HepG2 (cell line): ENCODE results near the gene SLC25A38. TPM values are rescaled to one million over a fixed set of nuclear protein-coding genes. Genes with fewer than 3 reads are reported as not detected.

Experiments
- ATAC-seq: fragments of 200-7000 bp; cut with Tn5 transposase; 3 replicates; pipeline ENCODE4 v1.9.1; 2020; ENCODE audit warnings: mild to moderate bottlenecking, moderate library complexity
- BruUV-seq: library from RNA; stranded (reverse); fragments of 400-500 nt; replicated peaks from 2 replicates; lab custom pipeline; 2021; lab: Mats Ljungman, UMichigan
- CTCF ChIA-PET: fragments of 300-600 bp; formaldehyde crosslinking; extraction: SDS; loops from one replicate; lab custom pipeline; 2021; ENCODE audit warnings: low total read pairs, inconsistent platforms, low intra/inter-chr PET ratio; lab: Yijun Ruan, JAX
- POLR2A ChIA-PET: fragments of 350-600 bp; sonication (Branson Sonifier 250); formaldehyde crosslinking; loops from one replicate; lab custom pipeline; 2020; ENCODE audit warnings: antibody characterized with exemption, inconsistent platforms; lab: Yijun Ruan, JAX
- DNase-seq: peaks from one replicate; pipeline ENCODE4 v3.0.0-alpha.2; 2015; ENCODE audit warnings: low spot score
- FAIRE-seq: peaks from 3 replicates; lab custom pipeline; 2011; peaks lifted over from hg19 to GRCh38; lab: Jason Lieb, UNC
- H2AFZ ChIP-seq: one replicate; pipeline ENCODE4 v1.6.1; 2011; ENCODE audit warnings: low read length, inconsistent platforms
- H3K27ac ChIP-seq: fragments of 300-600 bp; 3 replicates; pipeline ENCODE4 v1.8.0; 2011; ENCODE audit warnings: mixed run types, mild to moderate bottlenecking, mixed read lengths, low read length, inconsistent platforms; ENCODE audit not compliant: insufficient read depth; ENCODE audit errors: extremely low read length
- H3K27me3 ChIP-seq, 2 experiments: fragments of 200-600 bp in 1 of 2; 2 replicates in 1 of 2; 3 replicates in 1 of 2; pipeline versions ENCODE4 v1.6.0 to v1.8.0; 2011; ENCODE audit warnings: low read length in 2 of 2, mild to moderate bottlenecking in 2 of 2, moderate library complexity in 2 of 2, inconsistent platforms in 1 of 2; ENCODE audit not compliant: insufficient read depth in 2 of 2, control insufficient read depth in 1 of 2
- H3K36me3 ChIP-seq, 2 experiments: fragments of 200-600 bp in 1 of 2; replicated peaks in 1 of 2; 2 replicates in 1 of 2; 3 replicates in 1 of 2; pipeline versions ENCODE4 v1.5.1 to v1.8.0; 2011; ENCODE audit warnings: low read length in 2 of 2, inconsistent platforms in 1 of 2; ENCODE audit not compliant: insufficient read depth in 2 of 2, control insufficient read depth in 1 of 2
- H3K4me1 ChIP-seq: 2 replicates; pipeline ENCODE4 v1.5.1; 2012; ENCODE audit warnings: low read length, inconsistent platforms; ENCODE audit not compliant: insufficient read depth
- H3K4me2 ChIP-seq: 2 replicates; pipeline ENCODE4 v1.6.0; 2011; ENCODE audit warnings: low read depth, low read length, inconsistent platforms
- H3K4me3 ChIP-seq, 3 experiments: fragments of 200-600 bp in 1 of 3; sonication (generic), shearing (Covaris generic) in 1 of 3; replicated peaks in 1 of 3; 2 replicates each; pipeline ENCODE4 v1.5.1; 2011 to 2016; ENCODE audit warnings: low read length in 3 of 3, inconsistent platforms in 2 of 3, low read depth in 2 of 3, mild to moderate bottlenecking in 2 of 3, control low read depth in 1 of 3, mixed read lengths in 1 of 3; ENCODE audit not compliant: insufficient read depth in 1 of 3
- H3K79me2 ChIP-seq: one replicate; pipeline ENCODE4 v1.6.1; 2011; ENCODE audit warnings: low read length, inconsistent platforms; ENCODE audit not compliant: insufficient read depth
- H3K9ac ChIP-seq: 2 replicates; pipeline ENCODE4 v1.6.0; 2011; ENCODE audit warnings: mild to moderate bottlenecking, low read depth, low read length, inconsistent platforms; ENCODE audit not compliant: insufficient read depth
- H3K9me3 ChIP-seq: 2 replicates; pipeline ENCODE4 v1.5.1; 2012; ENCODE audit warnings: mild to moderate bottlenecking, low read length
- H4K20me1 ChIP-seq: 2 replicates; pipeline ENCODE4 v1.6.0; 2011; ENCODE audit warnings: inconsistent platforms, mild to moderate bottlenecking, low read length, moderate library complexity; ENCODE audit not compliant: insufficient read depth
- ATF1 ChIP-seq: IDR thresholded peaks from 2 replicates; pipeline ENCODE4 v1.6.1; 2016; ENCODE audit warnings: mild to moderate bottlenecking, control low read depth
- GTF2F1 ChIP-seq: fragments of 150-350 bp; IDR thresholded peaks from 2 replicates; pipeline ENCODE4 v1.6.1; 2014; ENCODE audit warnings: low read length
- HOXA9 ChIP-seq: sonication (generic); formaldehyde crosslinking; IDR thresholded peaks from 2 replicates; pipeline ENCODE4 v1.8.1; 2022; ENCODE audit warnings: missing genetic modification reagents, mild to moderate bottlenecking, moderate library complexity, borderline replicate concordance
- IKZF4 ChIP-seq: sonication (generic); formaldehyde crosslinking; IDR thresholded peaks from 2 replicates; pipeline ENCODE4 v1.5.1; 2020; ENCODE audit warnings: borderline replicate concordance, mild to moderate bottlenecking, low read depth, missing genetic modification reagents; ENCODE audit errors: not compliant biosample characterization
- KDM4B ChIP-seq: sonication (generic); formaldehyde crosslinking; IDR thresholded peaks from 2 replicates; pipeline ENCODE4 v1.4.0; 2020; ENCODE audit warnings: missing genetic modification reagents
- MTF1 ChIP-seq: sonication (generic); formaldehyde crosslinking; IDR thresholded peaks from 2 replicates; pipeline ENCODE4 v1.5.0; 2020; ENCODE audit warnings: missing genetic modification reagents
- NPAS2 ChIP-seq: sonication (generic); formaldehyde crosslinking; IDR thresholded peaks from 2 replicates; pipeline ENCODE4 v1.8.0; 2022; ENCODE audit warnings: mild to moderate bottlenecking, missing genetic modification reagents, borderline replicate concordance
- PHB2 ChIP-seq: fragments of 450-650 bp; IDR thresholded peaks from 2 replicates; pipeline ENCODE4 v1.6.1; 2018; ENCODE audit not compliant: partially characterized antibody
- RAD21 ChIP-seq: fragments of 450-650 bp; formaldehyde crosslinking; IDR thresholded peaks from 2 replicates; pipeline ENCODE4 v1.5.0; 2020; ENCODE audit warnings: mild to moderate bottlenecking
- RCOR2 ChIP-seq: IDR thresholded peaks from 2 replicates; pipeline ENCODE4 v1.6.1; 2016; ENCODE audit warnings: missing biosample characterization, missing genetic modification reagents
- SRSF4 ChIP-seq: fragments of 200-400 bp; formaldehyde crosslinking; IDR thresholded peaks from one replicate; pipeline ENCODE4 v1.6.1; 2018; ENCODE audit warnings: mild to moderate bottlenecking, low read depth, low read length, moderate library complexity; ENCODE audit not compliant: poor library complexity, severe bottlenecking
- ZC3H13 ChIP-seq: sonication (generic); formaldehyde crosslinking; IDR thresholded peaks from 2 replicates; pipeline ENCODE4 v1.8.1; 2023; ENCODE audit warnings: mild to moderate bottlenecking, missing genetic modification reagents, moderate library complexity
- ZNF292 ChIP-seq: sonication (generic); formaldehyde crosslinking; IDR thresholded peaks from 2 replicates; pipeline ENCODE4 v1.8.1; 2022; ENCODE audit warnings: mild to moderate bottlenecking, low read depth, missing genetic modification reagents, borderline replicate concordance
- ZNF713 ChIP-seq: sonication (generic); formaldehyde crosslinking; IDR thresholded peaks from 2 replicates; pipeline ENCODE4 v1.4.0; 2020; ENCODE audit warnings: mild to moderate bottlenecking, missing genetic modification reagents
- ZNF883 ChIP-seq: sonication (generic); formaldehyde crosslinking; IDR thresholded peaks from 2 replicates; pipeline ENCODE4 v1.5.1; 2020; ENCODE audit warnings: mild to moderate bottlenecking, missing genetic modification reagents; ENCODE audit errors: not compliant biosample characterization
- ZSCAN20 ChIP-seq: sonication (generic); formaldehyde crosslinking; IDR thresholded peaks from 2 replicates; pipeline ENCODE4 v1.4.0; 2020; ENCODE audit warnings: missing genetic modification reagents, mild to moderate bottlenecking, borderline replicate concordance
- WGBS: methylation state at CpG from one replicate; pipeline ENCODE4 v1.1.6; 2017; ENCODE audit warnings: low lambda C conversion rate; 5-methylcytosine and 5-hydroxymethylcytosine counted together
- in situ Hi-C: cut with HindIII; loops from 2 replicates; pipeline ENCODE4 v1.10.0; 2017; ENCODE audit warnings: low pct_unique_long_range_greater_than_20kb; ENCODE audit not compliant: extremely low pct_ligation_motif_present
- intact Hi-C: fragments of 100-400 bp; cut with micrococcal nuclease; formaldehyde crosslinking; loops from one replicate; pipeline ENCODE4 v1.10.0; 2022; ENCODE audit not compliant: unreplicated experiment
- polyA plus RNA-seq, 8 experiments: library from polyadenylated mRNA; depleted of rRNA in 3 of 8; stranded (reverse) in 7 of 8; unstranded in 1 of 8; fragments of >200 nt; fragmentation: Illumina TruSeq in 4 of 8; extraction: Trizol in 4 of 8; gene quantifications; 2 replicates each; pipeline versions ENCODE4 v1.2.1 to v1.2.3, GENCODE V29; 2011 to 2016; ENCODE audit warnings: low read depth in 4 of 8, missing spikeins in 1 of 8, mixed read lengths in 1 of 8; ENCODE audit not compliant: insufficient read depth in 1 of 8
- total RNA-seq, 5 experiments: library from RNA; depleted of rRNA; stranded (reverse); fragments of >200 nt; fragmentation: Illumina TruSeq; extraction: Trizol; gene quantifications; 2 replicates each; pipeline ENCODE4 v1.2.3, GENCODE V29; 2016; ENCODE audit warnings: low read depth in 1 of 5
- TF ChIP-seq, protein P1 (sequence below): sonication (generic); formaldehyde crosslinking; IDR thresholded peaks from 2 replicates; pipeline ENCODE4 v1.4.0; 2020; ENCODE audit warnings: missing genetic modification reagents
- TF ChIP-seq, protein P2 (sequence below): sonication (generic); formaldehyde crosslinking; IDR thresholded peaks from 2 replicates; pipeline ENCODE4 v1.8.0; 2022; ENCODE audit warnings: mild to moderate bottlenecking, missing genetic modification reagents
- TF ChIP-seq, protein P3 (sequence below): sonication (generic); formaldehyde crosslinking; IDR thresholded peaks from 2 replicates; pipeline ENCODE4 v1.5.1; 2020; ENCODE audit warnings: mild to moderate bottlenecking, moderate library complexity, missing genetic modification reagents

Gene SLC25A38
- total and polyA plus RNA-seq, 2 of the 13 experiments (the other 11 are each of a cell fraction or from before 2014, with no cell fraction given): 32.5 to 35.4 TPM

DNA sequence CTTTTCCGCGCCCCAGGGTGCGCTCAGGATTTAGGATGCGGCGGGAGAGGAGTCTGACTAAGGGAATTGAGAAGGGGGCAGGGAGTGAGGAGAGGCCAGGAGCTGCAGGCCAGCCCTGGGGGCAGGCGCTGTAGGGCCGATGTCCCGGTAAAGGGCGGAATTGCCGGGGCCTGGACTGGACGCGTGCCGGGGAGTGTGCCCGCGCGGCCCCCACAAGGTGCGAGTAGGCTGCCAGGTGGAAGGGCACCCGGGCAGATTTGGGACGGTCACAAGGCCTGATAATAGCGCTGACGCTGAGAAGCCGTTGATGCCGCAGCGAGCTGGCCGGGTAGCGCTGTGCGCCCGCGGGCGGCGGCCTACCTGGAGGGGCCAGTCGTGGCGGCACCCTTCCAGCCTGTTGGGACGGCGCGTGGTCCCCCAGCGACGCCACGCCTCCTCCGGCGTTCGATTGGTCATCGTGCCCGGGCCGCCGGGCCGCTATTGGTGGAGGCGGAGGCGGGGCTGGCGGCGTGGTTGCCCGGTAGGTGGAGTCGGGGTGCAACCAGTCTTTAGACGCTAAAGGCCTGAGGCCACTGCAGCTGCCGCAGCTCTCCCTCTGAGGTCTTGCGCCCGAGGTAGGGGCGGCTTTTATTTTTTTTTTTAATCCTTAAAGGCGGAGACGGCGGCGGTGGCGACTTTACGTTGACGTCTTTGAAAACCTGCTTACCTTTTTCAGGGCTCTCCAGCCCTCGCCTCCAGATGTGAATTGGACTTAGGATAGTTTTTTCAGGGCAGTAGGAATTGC, 903 bp downstream of the SLC25A38 start:
- WGBS: 2% methylated on average over 22 of the region's 66 CpGs
- TF ChIP-seq NPAS2 (CRISPR knock-in tag) (no peak), ZNF292 (no peak), ZNF883 (CRISPR knock-in tag) (peak; percentile 57), PHB2 (no peak), HOXA9 (CRISPR knock-in tag) (no peak), ATF1 (peak; percentile 27; the same call in 1 of the 2 replicates), SRSF4 (no peak), ZC3H13 (CRISPR knock-in tag) (no peak), ZNF713 (no peak), RCOR2 (CRISPR knock-in tag) (no peak), KDM4B (CRISPR knock-in tag) (no peak), MTF1 (CRISPR knock-in tag) (no peak), RAD21 (peak; percentile 41; the same call in 1 of the 2 replicates), GTF2F1 (no peak), IKZF4 (no peak), ZSCAN20 (CRISPR knock-in tag) (no peak)
- TF ChIP-seq, protein P1, sequence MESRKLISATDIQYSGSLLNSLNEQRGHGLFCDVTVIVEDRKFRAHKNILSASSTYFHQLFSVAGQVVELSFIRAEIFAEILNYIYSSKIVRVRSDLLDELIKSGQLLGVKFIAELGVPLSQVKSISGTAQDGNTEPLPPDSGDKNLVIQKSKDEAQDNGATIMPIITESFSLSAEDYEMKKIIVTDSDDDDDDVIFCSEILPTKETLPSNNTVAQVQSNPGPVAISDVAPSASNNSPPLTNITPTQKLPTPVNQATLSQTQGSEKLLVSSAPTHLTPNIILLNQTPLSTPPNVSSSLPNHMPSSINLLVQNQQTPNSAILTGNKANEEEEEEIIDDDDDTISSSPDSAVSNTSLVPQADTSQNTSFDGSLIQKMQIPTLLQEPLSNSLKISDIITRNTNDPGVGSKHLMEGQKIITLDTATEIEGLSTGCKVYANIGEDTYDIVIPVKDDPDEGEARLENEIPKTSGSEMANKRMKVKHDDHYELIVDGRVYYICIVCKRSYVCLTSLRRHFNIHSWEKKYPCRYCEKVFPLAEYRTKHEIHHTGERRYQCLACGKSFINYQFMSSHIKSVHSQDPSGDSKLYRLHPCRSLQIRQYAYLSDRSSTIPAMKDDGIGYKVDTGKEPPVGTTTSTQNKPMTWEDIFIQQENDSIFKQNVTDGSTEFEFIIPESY (CRISPR knock-in tag): no peak
- TF ChIP-seq, protein P2, sequence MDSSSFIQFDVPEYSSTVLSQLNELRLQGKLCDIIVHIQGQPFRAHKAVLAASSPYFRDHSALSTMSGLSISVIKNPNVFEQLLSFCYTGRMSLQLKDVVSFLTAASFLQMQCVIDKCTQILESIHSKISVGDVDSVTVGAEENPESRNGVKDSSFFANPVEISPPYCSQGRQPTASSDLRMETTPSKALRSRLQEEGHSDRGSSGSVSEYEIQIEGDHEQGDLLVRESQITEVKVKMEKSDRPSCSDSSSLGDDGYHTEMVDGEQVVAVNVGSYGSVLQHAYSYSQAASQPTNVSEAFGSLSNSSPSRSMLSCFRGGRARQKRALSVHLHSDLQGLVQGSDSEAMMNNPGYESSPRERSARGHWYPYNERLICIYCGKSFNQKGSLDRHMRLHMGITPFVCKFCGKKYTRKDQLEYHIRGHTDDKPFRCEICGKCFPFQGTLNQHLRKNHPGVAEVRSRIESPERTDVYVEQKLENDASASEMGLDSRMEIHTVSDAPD (CRISPR knock-in tag): no peak
- TF ChIP-seq, protein P3, sequence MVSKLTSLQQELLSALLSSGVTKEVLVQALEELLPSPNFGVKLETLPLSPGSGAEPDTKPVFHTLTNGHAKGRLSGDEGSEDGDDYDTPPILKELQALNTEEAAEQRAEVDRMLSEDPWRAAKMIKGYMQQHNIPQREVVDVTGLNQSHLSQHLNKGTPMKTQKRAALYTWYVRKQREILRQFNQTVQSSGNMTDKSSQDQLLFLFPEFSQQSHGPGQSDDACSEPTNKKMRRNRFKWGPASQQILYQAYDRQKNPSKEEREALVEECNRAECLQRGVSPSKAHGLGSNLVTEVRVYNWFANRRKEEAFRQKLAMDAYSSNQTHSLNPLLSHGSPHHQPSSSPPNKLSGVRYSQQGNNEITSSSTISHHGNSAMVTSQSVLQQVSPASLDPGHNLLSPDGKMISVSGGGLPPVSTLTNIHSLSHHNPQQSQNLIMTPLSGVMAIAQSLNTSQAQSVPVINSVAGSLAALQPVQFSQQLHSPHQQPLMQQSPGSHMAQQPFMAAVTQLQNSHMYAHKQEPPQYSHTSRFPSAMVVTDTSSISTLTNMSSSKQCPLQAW: peak; percentile 13; the same call in 1 of the 2 replicates

More for the DNA sequence above, 903 bp downstream of the SLC25A38 start:
- POLR2A ChIA-PET: interaction anchor here (0.8 to 1.5 kb wide), 4 partner anchors 18 to 206 kb away, joined by 3 to 19 read pairs (median 4); partner anchors contain the start of gene RPSA
- Histone ChIP-seq H3K4me3 (peak overlapping the region; percentile 84 to 89 (median 86)), H3K9ac (peak overlapping the region; percentile 86), H3K4me1 (peaks cover 48% of the 10 kb centered on the region), H3K27me3 (no peaks in the 10 kb centered on the region), H3K36me3 (peaks cover 0 to 3% of the 10 kb centered on the region in 2 experiments; a peak in 3 of 5 replicates), H3K79me2 (peaks cover 51% of the 10 kb centered on the region), H3K9me3 (no peaks in the 10 kb centered on the region), H3K4me2 (peak overlapping the region; percentile 84), H2AFZ (no peak overlapping the region), H3K27ac (peak overlapping the region; percentile 89), H4K20me1 (peaks cover 32% of the 10 kb centered on the region)
- DNase-seq: peak; percentile 89
- peak; percentile 94 for ATAC-seq
- CTCF ChIA-PET: no interaction called here
- BruUV-seq: no TSS peak
- peak; percentile 23 for FAIRE-seq
- intact Hi-C loops: loop anchor here (2.0 kb wide), 1 partner anchor 23 kb away; the partner anchor contains the start of gene RPSA
- in situ Hi-C loops: loop anchor here (10.0 kb wide), 1 partner anchor 199 kb away; no protein-coding TSS in a partner anchor
